HG02678 (cell line): ENCODE data around the gene CPPED1.

Source experiments
- ATAC-seq: cut with Tn5 transposase; IDR thresholded peaks from one replicate; pipeline ENCODE4 v1.9.1; 2021; ENCODE audit warnings: mild to moderate bottlenecking, moderate library complexity; ENCODE audit not compliant: unreplicated experiment

CPPED1 gene

DNA sequence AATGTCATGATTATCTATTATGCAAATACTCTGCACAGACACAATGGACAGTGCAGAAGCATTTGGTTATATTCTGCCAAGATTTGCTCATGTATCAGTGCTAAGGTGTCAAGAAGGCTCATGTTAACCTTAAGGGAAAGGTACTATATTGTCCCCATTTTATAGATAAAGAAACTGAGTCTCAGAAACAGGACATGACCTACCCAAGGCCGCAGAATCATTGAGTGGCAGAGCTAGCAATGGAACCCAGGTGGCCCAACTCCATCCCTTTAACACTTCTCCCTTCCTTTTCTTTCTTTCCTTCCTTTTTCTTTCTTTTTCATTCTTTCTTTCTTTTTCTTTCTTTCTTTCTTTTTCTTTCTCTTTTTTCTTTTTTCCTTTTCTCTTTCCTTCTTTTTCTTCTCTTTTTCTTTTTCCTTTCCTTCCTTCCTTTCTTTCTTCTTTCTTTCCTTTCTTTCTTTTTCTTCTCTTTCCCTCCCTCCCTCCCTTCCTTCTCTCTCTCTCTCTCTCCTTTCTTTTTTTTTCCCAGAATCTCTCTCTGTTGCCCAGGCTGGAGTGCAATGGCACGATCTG lies 149.8 kb downstream of the CPPED1 start:
- no peak for ATAC-seq

DNA sequence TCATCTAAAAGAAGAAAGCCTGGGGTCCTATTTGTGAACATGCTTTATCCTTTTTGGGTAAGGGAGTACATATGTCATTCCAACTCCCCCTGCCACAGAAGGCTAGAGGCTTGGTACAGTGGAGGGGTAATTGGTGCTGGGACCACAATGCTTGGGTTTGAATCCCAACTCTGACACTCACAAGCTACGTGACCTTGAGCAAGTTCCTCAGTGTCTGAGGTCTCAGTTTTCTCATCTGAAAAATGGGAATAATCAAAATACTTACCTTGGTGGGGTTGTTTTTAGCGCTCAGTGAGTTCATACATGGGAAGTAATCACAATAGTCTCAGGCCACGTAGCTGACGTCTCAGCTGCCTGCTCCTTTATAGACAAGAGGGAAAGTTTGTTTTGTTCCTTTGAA lies 150.8 kb downstream of the CPPED1 start:
- ATAC-seq, result no peak

DNA sequence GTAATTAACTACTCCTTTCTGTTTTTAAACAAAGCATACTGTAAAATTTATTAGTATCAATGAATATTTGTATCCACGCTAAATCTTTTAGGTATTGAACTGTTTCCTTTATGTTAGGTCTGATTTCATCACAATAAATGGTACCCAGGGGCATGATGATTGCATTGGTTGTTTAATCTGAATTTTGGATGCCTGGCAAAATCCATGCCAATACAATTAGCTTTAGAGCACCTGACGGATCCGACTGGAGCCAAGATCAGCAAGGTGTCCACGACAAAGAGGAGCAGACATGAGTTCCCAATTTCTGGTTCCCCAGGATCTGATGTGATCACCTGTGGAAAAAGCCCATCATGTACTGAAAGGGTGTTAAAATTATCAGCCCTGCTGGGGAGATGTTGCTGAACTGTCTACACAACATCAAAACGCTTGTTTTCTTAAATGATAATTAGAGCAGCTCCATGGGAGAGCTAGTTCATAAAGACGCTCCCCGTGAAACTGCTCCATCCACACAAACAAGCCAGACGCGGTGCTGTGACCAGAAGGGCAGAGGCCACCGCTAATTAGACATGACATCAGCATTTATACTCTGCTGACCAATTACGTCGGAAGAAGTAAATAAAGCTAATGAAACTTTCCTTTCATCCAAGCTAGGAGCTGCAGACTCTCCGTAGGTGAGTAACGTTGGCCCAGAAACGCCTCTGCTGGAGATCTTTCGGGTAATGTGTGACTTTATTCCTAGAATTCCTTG lies 151.7 kb downstream of the CPPED1 start:
- ATAC-seq, result no peak

DNA sequence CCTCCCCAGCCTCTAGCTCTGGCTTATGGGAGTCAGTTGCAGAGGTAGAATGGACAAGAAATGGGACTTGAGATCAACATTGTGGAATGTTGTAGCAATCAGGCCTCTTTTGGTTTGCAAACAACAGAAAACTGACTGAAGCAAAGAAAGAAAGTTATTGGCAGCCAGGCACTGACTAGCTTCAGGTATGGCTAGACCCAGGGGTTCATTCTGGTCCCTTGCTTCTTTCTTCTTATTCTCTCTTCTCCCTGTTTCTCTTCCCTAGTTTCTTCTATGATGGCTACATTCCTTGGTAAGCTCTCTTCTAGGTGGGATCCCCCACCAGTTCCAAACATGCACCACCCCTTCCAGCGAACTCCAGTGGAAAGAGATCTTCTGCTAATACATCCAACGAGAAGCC lies 154.3 kb downstream of the CPPED1 start:
- ATAC-seq, result no peak

DNA sequence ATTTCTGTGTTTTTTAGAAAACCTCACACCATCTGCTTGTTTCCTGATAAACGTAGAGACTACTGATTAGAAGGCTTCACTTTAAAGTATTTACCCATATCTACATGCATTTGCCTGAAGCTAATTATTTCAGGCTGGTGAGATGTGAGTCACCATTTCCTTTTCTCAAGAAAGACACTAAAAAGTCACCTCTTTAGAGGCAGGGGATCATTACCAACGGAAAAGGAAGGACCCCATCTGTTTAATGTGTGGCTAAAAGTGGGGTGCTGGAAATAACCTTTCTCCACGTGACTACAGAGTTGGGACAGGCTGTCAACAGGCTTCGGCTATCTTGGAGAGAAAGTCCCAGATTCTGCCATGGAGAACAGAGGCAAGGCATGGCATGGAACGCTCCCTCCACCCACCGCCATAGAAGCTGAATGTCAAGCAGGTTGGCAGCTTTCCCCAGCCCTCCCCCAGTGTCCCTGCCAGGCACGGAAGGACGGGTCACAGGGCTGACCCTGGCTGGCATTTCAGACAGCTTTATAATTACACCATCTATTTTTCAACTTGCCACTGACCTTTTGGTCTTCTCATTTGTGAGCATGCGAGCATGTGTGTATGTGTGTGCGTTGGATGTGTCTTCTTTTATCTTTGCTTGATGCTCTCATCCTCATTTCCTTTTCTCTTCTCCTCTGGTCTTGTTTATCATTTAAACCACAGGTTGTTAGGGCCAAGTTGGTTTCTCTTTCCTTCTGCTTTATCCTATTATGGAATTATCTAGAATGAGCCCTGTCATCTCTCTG lies 157.0 kb downstream of the CPPED1 start:
- no peak for ATAC-seq

DNA sequence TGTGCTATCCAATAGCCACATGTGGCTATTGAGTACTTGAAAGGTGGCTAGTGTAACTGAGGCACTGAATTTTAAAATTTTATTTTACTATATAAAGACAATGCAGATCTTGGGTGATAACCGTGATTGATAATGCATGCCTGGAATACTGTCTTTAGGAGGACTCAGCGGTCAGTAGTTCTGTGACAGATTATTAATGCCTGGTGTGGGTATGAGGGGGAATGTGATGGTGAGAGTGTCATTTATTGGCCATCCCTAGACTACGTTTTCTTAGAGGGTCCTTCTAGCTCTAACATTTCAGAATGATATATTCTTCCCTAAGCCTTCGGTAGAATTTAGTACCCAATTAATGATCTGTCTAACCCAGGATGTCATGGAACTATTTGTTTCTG lies 157.6 kb downstream of the CPPED1 start:
- ATAC-seq, result no peak

DNA sequence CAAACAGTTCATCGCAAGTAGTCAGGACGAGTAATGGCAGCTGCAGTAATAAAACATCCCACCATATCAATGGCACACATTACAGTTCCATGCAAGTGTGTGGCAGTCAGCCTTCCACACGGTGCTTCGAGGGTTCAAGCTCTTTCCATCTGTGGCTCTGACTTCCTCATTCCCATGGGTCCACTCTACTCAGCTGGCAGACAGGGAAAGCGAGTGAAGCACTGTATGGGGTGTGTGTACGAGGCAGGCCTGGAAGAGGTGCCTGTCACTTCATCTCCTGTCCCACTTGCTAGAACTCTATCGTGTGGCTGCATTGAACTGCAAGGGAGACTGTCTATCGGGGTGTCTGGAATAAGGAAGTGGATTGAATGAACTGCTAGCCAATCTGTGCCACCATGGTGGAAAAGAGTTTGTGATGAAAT lies 160.6 kb downstream of the CPPED1 start:
- ATAC-seq, result no peak

DNA sequence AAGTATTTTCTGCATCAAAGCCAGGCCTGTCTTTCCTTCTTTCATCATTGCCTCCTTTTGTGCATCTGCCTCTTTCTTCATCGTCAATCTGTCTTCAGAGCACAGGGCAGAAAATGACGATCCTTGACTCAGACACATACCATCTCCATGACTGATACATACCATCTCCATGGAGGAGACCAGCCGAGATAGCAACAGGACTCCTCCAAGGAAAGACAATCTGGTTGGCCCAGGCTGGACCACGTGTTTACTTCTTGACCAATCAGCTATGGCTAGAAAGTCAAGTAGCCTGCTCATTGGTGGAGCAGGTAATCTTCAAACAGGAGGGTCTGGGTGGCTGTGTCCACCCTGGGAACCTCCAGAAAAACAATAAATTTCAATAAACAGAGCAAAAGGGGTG lies 164.6 kb downstream of the CPPED1 start:
- no peak for ATAC-seq

DNA sequence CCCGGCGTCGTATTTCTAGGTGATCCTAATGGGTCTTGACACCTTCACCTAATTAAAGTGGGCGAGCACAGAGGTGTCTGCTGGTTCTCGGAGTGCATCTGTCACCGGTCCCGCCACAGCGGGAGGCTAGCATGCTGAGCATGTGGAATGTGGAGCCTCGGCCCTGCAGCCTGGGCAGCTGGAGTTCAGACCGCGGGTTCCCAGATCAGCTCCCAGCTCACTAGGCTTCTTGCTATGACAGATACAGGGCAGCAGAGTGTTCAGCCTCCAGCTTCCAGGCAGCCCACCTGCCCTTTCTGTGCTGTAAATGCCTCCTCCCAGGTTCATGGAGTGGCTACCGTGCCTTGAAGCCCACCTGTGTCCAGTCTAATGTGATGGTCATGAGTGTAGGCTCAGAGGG lies 166.7 kb downstream of the CPPED1 start:
- ATAC-seq, result no peak

DNA sequence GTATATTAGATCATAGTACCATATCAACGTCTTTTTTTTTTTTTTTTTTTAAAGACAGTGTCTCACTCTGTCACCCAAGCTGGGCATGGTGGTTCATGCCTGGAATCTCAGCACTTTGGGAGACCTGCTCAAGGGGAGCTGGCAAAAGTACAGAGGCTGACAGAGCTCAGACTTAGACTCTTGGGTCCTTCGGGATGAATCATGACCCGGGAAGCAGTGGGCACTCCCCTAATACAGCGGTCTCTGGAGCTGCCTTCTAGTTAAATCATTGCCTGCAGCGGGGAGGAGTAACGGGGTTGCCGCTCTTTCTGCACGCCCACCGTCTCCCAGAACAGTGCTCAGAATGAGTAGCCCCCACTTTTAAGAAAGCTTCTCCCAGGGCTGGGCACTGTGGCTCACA lies 174.4 kb downstream of the CPPED1 start:
- no peak for ATAC-seq

DNA sequence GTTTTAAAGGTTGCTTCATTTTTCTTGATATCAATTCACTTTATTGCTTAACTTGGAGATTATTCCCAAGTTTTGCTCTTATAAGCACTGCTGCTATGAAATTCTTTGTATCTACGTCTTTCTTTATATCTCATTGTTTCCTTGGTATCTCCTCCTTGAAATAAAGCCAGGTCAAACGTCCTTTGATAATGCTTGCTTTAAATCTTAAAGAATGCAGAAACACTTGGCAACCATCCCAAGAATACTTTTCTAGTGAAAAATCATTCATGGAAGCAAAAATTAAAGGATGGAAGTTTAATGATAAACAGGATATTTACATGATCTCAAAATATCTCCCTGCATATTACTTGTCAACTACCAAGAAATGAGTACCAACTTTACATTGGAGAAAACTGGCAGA lies 175.2 kb downstream of the CPPED1 start:
- ATAC-seq, result no peak

DNA sequence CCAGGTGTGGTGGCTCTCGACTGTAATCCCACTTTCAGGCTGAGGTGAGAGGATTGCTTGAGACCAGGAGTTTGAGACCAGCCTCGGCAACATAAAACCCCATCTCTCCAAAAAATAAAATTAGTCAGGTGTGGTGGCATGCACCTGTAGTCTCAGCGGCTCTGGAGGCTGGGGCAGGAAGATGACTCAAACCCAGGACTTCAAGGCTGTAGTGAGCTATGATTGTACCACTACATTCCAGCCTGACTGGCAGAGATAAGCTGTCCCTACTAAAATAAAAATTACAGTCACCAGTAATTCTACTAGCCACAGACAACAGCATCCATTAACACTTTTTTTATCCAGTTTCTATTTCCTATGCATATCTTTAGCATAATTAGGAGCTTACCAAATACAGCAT lies 176.3 kb downstream of the CPPED1 start:
- ATAC-seq, result no peak

DNA sequence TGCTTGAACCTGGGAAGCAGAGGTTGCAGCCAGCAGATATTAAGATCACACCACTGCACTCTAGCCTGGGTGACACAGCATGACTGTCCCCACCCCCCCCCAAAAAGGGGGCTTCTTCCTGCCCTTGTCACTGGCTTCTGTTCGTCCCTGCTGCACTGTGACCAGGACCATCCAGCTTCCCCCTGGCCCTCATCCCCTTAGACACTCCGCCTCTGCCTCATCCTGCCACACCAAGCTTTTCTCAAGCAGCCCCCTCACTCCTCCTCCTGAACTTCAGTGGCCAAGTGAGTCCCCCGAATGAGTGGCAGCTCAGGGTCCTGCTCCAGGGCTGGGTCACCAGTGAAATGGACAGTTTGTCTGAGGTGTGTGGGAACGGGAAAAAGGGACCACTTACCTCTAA lies 177.3 kb downstream of the CPPED1 start:
- no peak for ATAC-seq

DNA sequence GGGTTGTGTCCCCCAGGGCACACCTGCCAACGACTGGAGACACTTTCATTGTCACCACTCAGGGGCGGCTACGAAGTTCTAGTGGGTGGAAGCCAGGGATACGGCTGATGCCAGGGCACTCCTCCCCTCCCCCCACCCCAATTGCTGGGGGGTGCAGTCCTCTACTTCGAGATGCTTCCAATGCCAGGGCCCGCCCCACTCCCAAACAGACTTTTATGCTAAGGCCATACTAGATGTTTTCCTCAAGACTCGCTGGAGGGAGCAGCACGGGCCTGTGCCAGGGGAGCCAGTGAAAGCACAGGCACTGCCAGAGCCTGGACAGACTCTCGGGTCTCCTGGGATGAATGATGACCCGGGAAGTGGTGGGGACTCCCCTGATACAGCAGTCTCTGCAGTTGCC lies 178.0 kb downstream of the CPPED1 start:
- ATAC-seq, result no peak

DNA sequence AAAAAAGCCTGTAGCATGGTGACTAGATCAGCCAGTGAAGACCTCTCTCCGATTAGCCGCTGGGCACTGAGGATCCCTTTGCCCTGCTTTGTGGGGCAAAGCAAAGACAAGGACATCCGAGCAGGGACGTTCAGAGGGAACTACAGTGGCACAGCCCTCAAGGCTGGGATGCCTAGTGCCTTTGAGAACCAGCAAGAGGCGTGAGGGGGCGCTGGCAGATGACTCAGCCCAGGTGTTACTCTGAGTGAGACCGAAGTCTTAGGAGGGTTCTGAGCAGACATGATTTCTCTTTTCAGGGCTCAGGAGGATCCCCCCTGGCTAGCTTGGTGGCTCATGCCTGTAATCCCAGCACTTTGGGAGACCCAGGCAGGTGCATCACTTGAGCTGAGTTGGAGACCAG lies 178.6 kb downstream of the CPPED1 start:
- no peak for ATAC-seq

DNA sequence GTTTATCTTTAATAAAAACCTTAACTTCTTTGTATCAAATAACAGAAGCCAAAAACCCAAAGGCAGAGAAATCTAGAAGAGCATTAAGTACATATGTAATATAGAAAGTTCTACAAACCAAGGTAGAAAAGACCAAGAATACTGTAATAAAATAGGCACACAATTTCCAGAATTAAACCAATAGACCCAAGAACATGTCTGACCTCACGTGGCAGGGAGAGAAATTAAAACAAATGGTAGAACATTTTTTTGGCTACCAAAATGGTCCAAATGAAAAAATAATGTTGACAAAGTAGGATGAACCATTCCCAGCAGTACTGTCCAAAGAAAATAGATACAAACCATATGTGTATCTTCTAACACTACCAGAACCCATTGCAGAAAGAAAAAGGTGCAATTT lies 183.5 kb downstream of the CPPED1 start:
- ATAC-seq, result no peak

DNA sequence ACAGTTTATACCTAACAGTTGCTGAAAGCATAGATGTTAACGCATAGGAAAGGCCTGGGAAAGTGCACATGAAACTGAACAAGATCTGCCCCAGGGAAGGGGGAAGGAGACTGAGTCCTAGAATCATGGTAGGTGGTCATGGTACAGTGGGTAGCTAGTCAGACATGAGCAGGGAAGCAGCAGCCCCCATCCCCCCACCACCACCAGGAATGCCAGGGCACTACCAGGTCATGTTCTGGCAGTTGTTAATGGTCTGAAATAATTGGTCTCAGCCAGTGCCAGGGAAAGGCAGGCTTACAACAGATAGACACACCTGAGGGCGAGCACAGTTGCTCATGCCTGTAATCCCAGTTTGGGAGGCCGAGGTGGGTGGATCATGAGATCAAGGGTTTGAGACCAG lies 185.2 kb downstream of the CPPED1 start:
- ATAC-seq, result no peak

DNA sequence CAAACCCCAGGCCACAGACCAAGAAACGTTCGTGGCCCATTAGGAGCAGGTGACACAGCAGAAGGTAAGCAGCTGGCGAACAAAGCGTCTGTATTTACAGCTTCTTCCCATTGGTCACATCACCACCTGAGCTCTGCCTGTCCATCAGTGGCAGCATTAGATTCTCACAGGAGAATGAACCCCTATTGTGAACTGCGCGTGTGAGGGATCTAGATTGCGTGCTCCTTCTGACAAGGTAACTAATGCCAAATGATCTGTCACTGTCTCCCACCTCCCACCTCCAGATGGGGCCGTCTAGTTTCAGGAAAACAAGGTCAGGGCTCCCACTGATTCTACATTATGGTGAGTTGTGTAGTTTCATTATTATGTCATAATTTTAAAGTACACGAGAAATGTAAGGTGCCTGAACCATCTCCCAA lies 186.3 kb downstream of the CPPED1 start:
- ATAC-seq, result no peak

DNA sequence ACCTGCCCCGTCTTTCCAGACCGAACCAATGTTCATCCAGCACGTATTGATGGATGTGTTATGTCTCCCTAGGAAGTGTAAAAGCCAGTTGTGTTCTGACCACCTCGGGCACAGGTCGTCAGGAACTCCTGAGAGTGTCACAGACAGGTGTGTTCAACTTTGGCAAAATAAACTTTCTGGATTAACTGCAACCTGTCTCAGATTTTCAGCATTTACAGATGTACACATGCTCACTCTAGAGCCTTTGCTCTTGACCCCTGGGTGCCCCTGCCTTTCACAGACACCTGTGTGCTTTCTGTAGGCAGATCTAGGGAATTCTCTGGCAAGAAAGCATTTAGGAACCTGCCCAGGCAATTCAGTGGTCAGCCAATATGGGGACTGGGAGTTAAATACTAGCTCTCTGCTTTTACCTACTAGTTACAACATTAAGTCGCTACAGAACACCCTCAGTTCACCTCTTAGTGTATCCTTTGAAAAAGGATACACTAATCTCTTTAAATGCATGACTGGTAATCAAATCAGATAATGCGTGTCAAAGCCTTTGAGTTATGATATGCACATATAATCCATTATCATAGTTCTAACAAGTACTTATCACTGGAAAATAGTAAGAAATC lies 188.9 kb downstream of the CPPED1 start:
- ATAC-seq, result no peak

DNA sequence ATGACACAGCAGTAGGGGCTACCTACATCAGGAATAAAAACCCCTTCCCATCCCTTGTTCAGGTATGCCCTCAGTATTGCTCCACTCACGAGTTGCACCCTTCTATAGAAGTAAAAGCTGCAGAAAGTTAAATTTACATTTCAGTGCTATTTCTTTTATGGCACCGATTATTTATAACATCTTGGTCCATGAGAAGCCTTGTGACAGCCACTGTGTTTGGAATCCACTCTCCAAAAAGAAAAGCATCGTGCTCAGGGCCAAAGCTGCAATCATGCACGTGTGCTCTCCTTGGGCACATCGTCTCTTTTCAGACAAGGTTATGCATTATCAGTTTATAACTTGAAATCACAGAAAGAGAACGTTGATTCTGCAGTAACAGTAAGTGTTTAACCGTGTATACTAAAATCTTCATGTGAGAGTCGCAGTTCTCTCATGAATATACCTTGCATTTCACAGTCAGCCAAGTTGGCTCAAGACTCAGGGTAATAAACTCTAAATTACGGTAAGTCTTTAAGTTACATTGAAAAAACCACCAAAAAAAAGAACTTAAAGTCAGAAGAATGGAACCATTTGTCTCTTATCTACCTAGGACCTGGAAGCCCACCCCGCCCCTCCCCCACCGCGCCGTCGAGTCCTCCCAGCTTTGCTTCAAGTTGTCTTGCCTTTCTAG lies 189.6 kb downstream of the CPPED1 start:
- ATAC-seq, result no peak
